Measurements from ENCODE around the gene ZBTB18.

The ZBTB18 gene

DNA sequence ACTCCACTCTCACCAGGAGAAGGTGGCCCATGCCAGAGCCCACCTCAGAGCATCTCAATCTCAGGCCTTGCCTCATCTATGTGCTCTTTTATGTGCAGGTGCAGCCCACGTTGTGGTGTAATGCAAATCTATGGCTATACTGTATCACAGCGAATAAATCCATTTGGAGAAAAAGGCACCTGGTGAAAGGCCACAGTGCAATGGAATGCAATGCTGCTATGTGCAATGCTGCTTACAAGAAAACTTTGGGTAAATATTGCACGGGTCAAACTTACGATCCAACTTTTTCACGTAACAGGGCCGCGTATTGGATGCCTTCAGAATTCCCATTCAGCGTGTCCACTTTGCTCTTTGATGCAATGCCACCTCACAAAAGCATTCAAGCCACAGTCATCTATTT lies 13.5 kb downstream of the ZBTB18 start:
- no peak for DNase-seq

DNA sequence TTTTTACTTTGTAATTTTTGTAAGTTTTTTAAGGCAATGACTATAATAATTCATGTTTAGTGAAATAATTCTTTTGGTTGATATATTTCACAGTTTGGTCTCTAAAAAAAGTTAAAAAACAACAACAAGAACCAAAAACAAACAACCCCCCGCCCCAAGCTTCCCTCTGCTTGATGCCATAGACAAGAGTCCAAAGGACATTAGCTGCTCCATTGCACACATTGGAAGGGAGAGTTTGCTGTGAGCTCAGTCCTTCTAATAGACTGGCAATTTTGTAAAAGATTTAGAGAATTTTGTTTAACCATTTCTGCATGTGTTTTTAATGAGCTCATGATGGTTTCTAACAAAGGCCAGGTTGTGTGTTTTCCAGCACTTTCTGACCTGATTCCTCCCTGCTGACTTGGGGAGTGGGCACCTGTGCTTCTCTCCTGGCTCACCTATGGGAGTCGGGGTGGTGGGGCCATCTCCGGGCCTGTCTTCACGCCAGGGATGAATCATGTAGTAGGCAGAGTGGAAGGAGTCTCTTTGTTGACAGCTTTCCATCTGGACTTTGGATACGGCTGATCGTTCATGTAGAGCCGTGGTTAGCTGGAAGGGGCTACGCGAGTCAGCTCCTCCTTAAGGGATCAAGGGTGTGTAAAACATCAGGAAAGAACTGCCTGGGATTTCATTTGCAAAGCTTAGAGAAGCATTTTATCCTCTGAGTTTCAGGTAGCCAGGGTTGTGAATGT lies 14.1 kb downstream of the ZBTB18 start:
- peak; percentile 8 for DNase-seq

GRCh38 chr1:244065960-244066388 lies 14.9 kb downstream of the ZBTB18 start:
- DNase-seq = peak; percentile 88

DNA sequence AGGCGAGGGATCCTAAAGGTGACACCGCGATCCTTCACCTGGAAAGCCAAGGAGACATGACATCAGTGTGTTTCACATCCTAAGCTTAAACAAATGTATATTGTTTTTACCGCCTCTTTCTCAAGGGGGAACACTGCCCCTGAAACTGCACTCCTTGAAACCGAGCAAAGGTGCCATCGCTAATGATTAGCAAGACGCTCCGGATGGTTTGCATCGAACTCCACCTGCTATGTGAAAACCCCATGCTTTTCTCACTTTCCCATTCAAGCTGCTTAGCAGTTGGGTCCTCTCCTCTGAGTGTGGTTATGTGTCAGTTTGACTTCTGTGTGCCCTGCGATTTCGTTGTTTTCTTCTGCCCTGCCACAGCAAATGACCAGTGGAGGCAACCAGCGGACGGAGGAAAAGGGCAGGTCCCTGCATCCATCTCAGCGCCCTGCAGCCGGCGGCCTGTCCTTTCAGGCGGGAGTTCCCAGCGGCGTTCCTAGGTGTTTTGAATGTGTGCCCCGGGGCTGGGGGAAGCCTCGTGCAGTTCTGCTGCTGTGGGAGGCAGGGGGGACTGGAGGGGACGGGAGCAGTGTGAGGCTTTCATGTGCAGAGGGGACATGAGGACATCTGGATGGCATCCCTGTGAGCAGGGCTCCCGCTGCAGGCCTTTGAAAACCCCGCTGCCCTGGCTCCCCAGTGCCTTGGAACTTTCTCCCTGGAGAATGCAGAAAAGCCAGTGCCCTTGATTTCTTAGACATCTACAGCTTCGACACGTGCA lies 16.1 kb downstream of the ZBTB18 start:
- DNase-seq = no peak

DNA sequence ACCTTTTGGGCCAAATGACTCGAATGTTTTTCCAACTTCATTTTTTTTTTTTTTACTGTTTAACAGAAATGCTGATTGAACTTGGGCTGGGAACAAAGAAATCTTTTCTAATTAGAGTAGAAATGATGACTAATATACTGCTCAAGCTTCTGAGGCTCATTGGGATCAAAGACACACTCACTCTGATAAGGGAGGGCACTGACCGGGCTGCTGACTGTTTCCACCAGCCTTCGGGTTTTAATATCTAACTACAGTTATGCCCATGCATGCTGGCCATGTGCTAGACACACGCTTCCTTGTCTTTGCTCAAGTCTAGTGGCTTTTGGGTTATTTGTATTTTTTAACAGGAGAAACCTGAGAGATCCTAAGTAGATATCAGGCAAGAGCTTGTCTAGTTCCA lies 16.8 kb downstream of the ZBTB18 start:
- peak; percentile 21 for DNase-seq

GRCh38 chr1:244068567-244068966 lies 17.5 kb downstream of the ZBTB18 start:
- DNase-seq = no peak

DNA sequence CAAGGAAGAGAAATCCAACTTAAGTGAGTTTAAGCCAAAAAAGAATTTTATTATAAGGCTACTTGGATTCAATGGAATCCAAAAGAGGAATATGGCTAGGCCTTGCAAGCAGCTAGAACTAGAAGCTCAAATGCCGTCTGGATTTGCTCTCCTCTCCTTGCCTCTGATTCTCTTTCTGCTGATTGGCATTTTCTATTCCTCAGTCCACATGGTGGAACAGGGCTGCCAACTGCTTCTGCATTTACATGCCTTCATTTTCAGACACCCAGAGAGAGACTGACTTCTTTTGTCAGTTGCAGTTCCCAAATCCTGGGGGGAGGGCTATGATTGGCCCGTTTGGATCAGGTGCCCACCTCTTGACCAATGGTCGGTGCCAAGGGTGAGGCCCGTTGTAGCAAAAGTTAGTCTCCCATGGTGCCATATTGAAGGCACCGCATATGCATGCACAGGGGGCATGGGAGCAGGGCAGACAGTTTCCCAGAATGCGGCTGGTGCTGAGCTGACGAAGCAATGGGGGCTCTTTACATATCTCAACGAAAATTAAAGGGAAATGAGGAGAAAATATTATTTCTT lies 18.3 kb downstream of the ZBTB18 start:
- no peak for DNase-seq

- DNase-seq = no peak
Observed at GRCh38 chr1:244074559-244075171, 23.6 kb downstream of the ZBTB18 start.

- no peak for DNase-seq
Observed at GRCh38 chr1:244075247-244075722, 24.2 kb downstream of the ZBTB18 start.

GRCh38 chr1:244076740-244077139 lies 25.7 kb downstream of the ZBTB18 start:
- DNase-seq = no peak

DNA sequence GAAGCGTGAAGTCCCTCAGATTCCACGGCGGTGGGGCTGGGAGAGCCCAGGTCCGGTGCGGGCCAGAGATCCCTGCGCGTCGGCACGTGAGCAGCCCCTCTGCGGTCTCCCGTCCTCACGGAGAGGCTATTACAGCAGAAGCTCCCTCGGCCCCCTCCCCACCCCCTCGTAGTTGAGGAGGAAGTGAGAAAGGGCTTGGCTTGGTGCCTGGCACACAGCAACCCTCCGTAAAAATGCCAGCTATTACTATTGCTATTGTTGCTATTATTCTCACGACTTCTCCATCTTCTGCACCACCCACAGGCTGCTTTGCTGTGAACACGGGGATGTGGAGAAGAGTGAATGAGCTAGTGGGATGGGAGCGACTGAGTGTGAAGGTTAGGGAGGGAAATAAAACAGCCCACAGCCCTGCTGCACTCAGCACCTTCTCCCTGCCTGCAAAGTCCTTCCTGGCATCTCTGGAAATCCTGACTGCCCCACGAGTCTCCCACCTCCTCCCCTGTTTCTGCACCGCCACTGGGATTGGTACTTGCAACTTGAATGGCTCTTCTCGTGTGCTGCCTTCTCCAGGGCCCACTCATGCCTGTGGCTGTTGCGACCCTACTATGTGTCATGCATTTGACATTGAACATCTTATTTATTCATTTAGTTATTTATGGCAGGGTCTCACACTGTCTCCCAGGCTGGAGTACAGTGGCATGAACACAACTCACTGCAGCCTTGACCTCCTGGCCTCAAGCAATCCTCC lies 26.6 kb downstream of the ZBTB18 start:
- no peak for DNase-seq

GRCh38 chr1:244080343-244080929 lies 29.4 kb downstream of the ZBTB18 start:
- DNase-seq = no peak

GRCh38 chr1:244082969-244083368 lies 31.9 kb downstream of the ZBTB18 start:
- no peak for DNase-seq

DNA sequence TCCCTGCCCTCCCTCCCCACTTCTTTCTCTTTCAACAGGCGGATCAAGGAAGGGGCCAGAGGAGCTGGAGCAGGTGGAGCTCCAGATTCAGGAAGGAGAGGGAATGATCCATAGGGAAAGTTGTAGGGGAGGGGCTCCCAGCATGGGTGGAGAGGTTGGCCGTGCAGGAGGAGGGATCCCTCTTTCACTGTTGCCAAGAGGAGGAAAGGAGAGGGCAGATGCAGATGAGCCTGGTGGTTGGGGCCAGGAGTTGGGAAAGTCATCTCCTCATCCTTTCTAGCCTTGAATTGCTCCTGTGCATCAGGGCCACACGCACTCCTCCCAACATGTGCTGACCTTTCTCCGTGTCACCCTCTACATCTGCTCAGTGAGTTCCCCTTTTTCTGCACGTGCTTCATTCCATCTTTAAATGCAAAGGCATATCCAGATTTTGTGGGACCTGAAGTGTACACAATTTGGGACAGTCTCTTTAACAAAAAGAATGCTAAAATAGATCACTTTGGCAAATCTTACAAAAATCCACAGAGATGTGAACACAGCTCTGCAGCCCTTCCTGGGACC lies 32.4 kb downstream of the ZBTB18 start:
- no peak for DNase-seq

- no peak for DNase-seq
Observed at GRCh38 chr1:244084763-244085162, 33.7 kb downstream of the ZBTB18 start.

GRCh38 chr1:244085891-244086290 lies 34.8 kb downstream of the ZBTB18 start:
- DNase-seq = no peak

DNA sequence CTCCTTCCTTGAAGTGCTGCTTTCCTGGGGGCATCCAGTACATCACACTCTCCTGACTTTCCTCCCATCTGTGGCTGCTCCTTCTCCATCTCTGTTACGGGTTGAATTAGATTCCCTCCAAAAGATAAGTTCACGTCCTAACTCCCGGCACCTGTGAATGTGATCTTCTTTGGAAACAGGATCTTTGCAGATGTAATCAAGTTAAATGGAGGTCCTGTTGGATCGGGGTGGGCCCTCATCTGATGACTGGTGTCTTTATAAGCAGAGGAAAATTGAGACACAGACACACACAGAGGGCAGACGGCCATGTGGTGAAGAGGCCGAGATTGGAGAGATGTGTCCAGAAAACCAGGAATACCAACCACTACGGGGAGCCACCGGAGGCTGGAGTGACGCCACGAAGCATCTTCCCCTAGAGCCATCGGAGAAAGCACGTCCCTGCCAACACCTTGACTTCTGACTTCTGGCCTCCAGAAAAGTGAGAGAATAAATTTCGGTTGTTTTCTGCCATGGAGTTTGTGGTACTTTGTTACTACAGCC lies 36.0 kb downstream of the ZBTB18 start:
- no peak for DNase-seq

GRCh38 chr1:244087611-244088010 lies 36.5 kb downstream of the ZBTB18 start:
- DNase-seq = no peak

GRCh38 chr1:244088161-244088560 lies 37.1 kb downstream of the ZBTB18 start:
- DNase-seq = no peak

- DNase-seq = no peak
Observed at GRCh38 chr1:244089561-244089960, 38.5 kb downstream of the ZBTB18 start.

- DNase-seq = no peak
Observed at GRCh38 chr1:244090645-244091044, 39.6 kb downstream of the ZBTB18 start.
